Left lung (tissue), 10 donors: ENCODE results near the gene ZSCAN32. TPM values are rescaled to one million over a fixed set of nuclear protein-coding genes. Genes with fewer than 3 reads are reported as not detected.

Experiments
- ATAC-seq: fragments of 200-7000 bp; cut with Tn5 transposase; one replicate; pipeline ENCODE4 v1.9.1; 2020; ENCODE audit warnings: moderate library complexity
- DNase-seq, 4 donors: peaks; one replicate each; pipeline ENCODE4 v3.0.0-alpha.2; 2013 to 2020
- H3K27ac ChIP-seq, 2 donors: fragments of 200-600 bp; sonication (generic) in 1 of 2; one replicate each; pipeline versions ENCODE4 v1.5.0 to v1.8.0; 2020 to 2021
- H3K27me3 ChIP-seq, 2 donors: fragments of 200-600 bp; sonication (generic) in 1 of 2; one replicate each; pipeline versions ENCODE4 v1.5.0 to v1.8.0; 2020 to 2021
- H3K36me3 ChIP-seq, 2 donors: fragments of 200-600 bp; sonication (generic) in 1 of 2; one replicate each; pipeline versions ENCODE4 v1.5.0 to v1.8.0; 2020 to 2021
- H3K4me1 ChIP-seq, 2 donors: fragments of 200-600 bp; one replicate each; pipeline ENCODE4 v1.8.0; 2021
- H3K4me3 ChIP-seq, 2 donors: fragments of 200-600 bp; sonication (generic) in 1 of 2; one replicate each; pipeline versions ENCODE4 v1.5.0 to v1.8.0; 2020 to 2021; ENCODE audit warnings: mild to moderate bottlenecking in 1 of 2
- H3K9me3 ChIP-seq, 2 donors: fragments of 200-600 bp; sonication (generic) in 1 of 2; one replicate each; pipeline versions ENCODE4 v1.5.0 to v1.8.0; 2020 to 2021
- intact Hi-C, 2 donors: fragments of 100-400 bp; cut with DNase I; formaldehyde crosslinking; loops; one replicate each; pipeline versions ENCODE4 v1.11.2 to v1.14.2; 2022
- polyA plus RNA-seq, 6 donors: library from polyadenylated mRNA; unstranded; fragments of 120-200 nt; gene quantifications; one replicate each; pipeline ENCODE4 v1.2.1, GENCODE V29; 2013; ENCODE audit not compliant: insufficient read length in 6 of 6
- total RNA-seq, 2 donors: library from RNA; stranded (reverse); fragmentation: NEBNext Ultra II Directional; extraction: Animal tissue kit (Norgen Biotek cat#: 25700); gene quantifications; one replicate each; pipeline ENCODE4 v1.2.1, GENCODE V29; 2021
- TF ChIP-seq, protein P1 (sequence below), 2 donors: fragments of 200-600 bp; sonication (generic) in 1 of 2; IDR thresholded peaks; one replicate each; pipeline versions ENCODE4 v1.5.0 to v1.8.0; 2021; ENCODE audit warnings: antibody characterized with exemption in 2 of 2
- donor health status: DM: no; HTN: yes; CAD: no.
- donor health status: DM: no; HTN: no; CAD: no.

The ZSCAN32 gene
- total and polyA plus RNA-seq, 8 donors = 9.4 to 23.9 (median 19.3) TPM

DNA sequence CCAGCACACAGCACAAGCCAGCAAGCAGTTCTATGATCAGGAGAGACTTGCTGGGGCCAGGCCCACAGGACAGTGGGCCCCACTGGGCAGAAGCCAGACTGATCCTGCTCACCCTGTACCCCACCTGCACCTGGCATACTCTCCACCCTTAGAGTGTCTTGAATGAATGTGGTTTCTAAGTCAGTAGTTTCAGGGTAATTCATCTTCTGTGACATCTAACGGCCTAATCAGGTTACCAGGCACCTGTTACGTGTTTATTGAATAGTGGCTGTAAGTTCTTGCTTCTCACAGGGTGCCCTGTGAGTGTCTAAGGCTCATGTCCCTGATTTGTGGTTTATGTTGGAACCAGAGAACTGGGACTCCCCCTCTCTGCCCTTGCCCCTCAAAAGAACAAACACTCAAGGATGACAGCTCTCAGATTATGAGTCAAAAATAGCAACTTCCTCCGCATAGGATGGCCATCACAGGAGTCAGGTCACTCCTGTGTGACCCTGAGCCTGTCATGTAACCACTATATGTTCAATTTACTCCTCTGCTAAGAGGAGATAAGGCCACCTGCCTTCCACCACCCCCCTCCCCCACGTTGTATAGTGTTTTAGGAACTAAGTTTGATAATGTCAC, 52.1 kb downstream of the ZSCAN32 start:
- Histone ChIP-seq H3K36me3 (no peaks in the 10 kb centered on the region), H3K27ac (no peak overlapping the region), H3K4me3 (no peak overlapping the region), H3K4me1 (no peaks in the 10 kb centered on the region), H3K9me3 (no peaks in the 10 kb centered on the region), H3K27me3 (no peaks in the 10 kb centered on the region)
- TF ChIP-seq, protein P1, sequence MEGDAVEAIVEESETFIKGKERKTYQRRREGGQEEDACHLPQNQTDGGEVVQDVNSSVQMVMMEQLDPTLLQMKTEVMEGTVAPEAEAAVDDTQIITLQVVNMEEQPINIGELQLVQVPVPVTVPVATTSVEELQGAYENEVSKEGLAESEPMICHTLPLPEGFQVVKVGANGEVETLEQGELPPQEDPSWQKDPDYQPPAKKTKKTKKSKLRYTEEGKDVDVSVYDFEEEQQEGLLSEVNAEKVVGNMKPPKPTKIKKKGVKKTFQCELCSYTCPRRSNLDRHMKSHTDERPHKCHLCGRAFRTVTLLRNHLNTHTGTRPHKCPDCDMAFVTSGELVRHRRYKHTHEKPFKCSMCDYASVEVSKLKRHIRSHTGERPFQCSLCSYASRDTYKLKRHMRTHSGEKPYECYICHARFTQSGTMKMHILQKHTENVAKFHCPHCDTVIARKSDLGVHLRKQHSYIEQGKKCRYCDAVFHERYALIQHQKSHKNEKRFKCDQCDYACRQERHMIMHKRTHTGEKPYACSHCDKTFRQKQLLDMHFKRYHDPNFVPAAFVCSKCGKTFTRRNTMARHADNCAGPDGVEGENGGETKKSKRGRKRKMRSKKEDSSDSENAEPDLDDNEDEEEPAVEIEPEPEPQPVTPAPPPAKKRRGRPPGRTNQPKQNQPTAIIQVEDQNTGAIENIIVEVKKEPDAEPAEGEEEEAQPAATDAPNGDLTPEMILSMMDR (IDR thresholded peaks at IDR 0.05) = no peak
- DNase-seq = no peak
- no peak for ATAC-seq
- intact Hi-C loops = no loop called here

DNA sequence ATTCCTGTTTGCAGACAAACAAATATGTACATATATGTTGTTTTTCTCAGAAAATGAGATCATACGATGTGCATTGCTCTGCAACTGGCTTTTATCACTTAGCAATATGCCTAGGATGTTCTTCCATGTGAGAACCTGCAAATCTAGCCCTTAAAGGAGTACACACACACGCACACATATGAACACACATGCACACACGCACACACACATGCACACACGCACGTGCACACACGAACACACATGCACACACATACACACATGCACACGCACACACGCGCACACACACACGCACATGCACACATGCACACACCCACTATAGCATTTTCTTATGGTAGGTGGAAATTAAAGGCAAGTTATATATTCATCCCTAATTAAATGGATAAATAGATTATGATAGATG, 53.2 kb downstream of the ZSCAN32 start:
- Histone ChIP-seq H3K36me3 (no peaks in the 10 kb centered on the region), H3K9me3 (no peaks in the 10 kb centered on the region), H3K27ac (no peak overlapping the region), H3K4me3 (no peak overlapping the region), H3K27me3 (no peaks in the 10 kb centered on the region), H3K4me1 (no peaks in the 10 kb centered on the region)
- ATAC-seq = no peak
- TF ChIP-seq, protein P1 (IDR thresholded peaks at IDR 0.05) = no peak
- DNase-seq = no peak
- intact Hi-C loops = no loop called here

DNA sequence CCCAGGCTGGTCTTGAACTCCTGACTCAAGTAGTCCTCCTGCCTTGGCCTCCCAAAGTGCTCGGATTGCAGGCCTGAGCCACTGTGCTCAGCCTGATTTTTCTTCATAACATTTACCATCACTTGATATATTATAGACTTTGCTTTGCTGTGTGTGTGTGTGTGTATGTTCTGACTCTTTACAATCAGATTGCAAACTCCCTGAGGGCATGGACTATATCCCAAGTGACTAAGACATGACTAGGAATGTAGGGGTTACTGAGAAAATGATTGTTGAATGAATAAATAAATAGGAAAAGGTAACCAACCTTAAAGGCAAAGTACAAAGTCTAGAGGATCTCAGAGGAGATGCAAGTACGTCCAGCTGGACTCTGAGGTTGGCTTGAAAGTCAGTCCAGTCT, 54.8 kb downstream of the ZSCAN32 start:
- ATAC-seq = no peak
- no peaks in the 10 kb centered on the region for H3K4me1 ChIP-seq
- H3K27ac ChIP-seq = no peak overlapping the region
- intact Hi-C loops = no loop called here
- H3K4me3 ChIP-seq = no peak overlapping the region
- H3K36me3 ChIP-seq = no peaks in the 10 kb centered on the region
- no peaks in the 10 kb centered on the region for H3K9me3 ChIP-seq
- no peak for DNase-seq
- H3K27me3 ChIP-seq = no peaks in the 10 kb centered on the region
- TF ChIP-seq, protein P1 (IDR thresholded peaks at IDR 0.05) = no peak

Other genes starting within 250 kb of the ZSCAN32 start
- gene OR1F1, start 212.8 kb downstream of the ZSCAN32 start, total RNA-seq = not detected
- not detected for gene OR1F1, start 212.8 kb downstream of the ZSCAN32 start, polyA plus RNA-seq
- gene ZNF200, start 165.8 kb downstream of the ZSCAN32 start, total RNA-seq = 10 to 100 TPM in 1 of 2 donors, 1 to 10 TPM in 1; 6.7 to 10.5 TPM
- gene ZNF200, start 165.8 kb downstream of the ZSCAN32 start, polyA plus RNA-seq = 10 to 100 TPM; 12.3 to 15.0 (median 13.1) TPM
- gene MEFV, start 144.4 kb downstream of the ZSCAN32 start, total RNA-seq = 10 to 100 TPM in 1 of 2 donors, 1 to 10 TPM in 1; 2.4 to 21.4 TPM
- gene MEFV, start 144.4 kb downstream of the ZSCAN32 start, polyA plus RNA-seq = under 1 TPM; 0.43 to 0.98 (median 0.58) TPM
- gene ZNF263, start 117.5 kb downstream of the ZSCAN32 start, total RNA-seq = 10 to 100 TPM; 18.5 to 18.9 TPM
- gene ZNF263, start 117.5 kb downstream of the ZSCAN32 start, polyA plus RNA-seq = 10 to 100 TPM; 46.2 to 54.0 (median 51.2) TPM
- 1 to 10 TPM; 3.4 to 6.3 TPM for gene TIGD7, start 95.6 kb downstream of the ZSCAN32 start, total RNA-seq
- 10 to 100 TPM; 11.2 to 14.8 (median 12.5) TPM for gene TIGD7, start 95.6 kb downstream of the ZSCAN32 start, polyA plus RNA-seq
- 10 to 100 TPM; 20.3 to 26.8 TPM for gene ZNF75A, start 95.5 kb downstream of the ZSCAN32 start, total RNA-seq
- 10 to 100 TPM; 50.6 to 65.3 (median 53.0) TPM for gene ZNF75A, start 95.5 kb downstream of the ZSCAN32 start, polyA plus RNA-seq
- not detected for gene OR2C1, start 45.1 kb downstream of the ZSCAN32 start, total RNA-seq
- gene OR2C1, start 45.1 kb downstream of the ZSCAN32 start, polyA plus RNA-seq = under 1 TPM; 0.20 to 0.96 (median 0.55) TPM
- gene ZNF174, start 211 bp upstream of the ZSCAN32 start, total RNA-seq = 1 to 10 TPM; 8.1 to 9.2 TPM
- gene ZNF174, start 211 bp upstream of the ZSCAN32 start, polyA plus RNA-seq = 10 to 100 TPM; 12.3 to 15.1 (median 14.0) TPM
- 1 to 10 TPM; 3.2 to 4.1 TPM for gene ZNF597, start 42.5 kb upstream of the ZSCAN32 start, total RNA-seq
- gene ZNF597, start 42.5 kb upstream of the ZSCAN32 start, polyA plus RNA-seq = 1 to 10 TPM; 4.0 to 4.8 (median 4.2) TPM
- gene NAA60, start 42.7 kb upstream of the ZSCAN32 start, total RNA-seq = 10 to 100 TPM; 47.8 to 49.4 TPM
- 10 to 100 TPM; 35.9 to 54.6 (median 45.5) TPM for gene NAA60, start 42.7 kb upstream of the ZSCAN32 start, polyA plus RNA-seq
- gene C16orf90, start 94.5 kb upstream of the ZSCAN32 start, total RNA-seq = not detected
- gene C16orf90, start 94.5 kb upstream of the ZSCAN32 start, polyA plus RNA-seq = under 1 TPM in 1 of 6 donors, not detected in 5; 0.15 TPM
- gene CLUAP1, start 100.0 kb upstream of the ZSCAN32 start, total RNA-seq = 10 to 100 TPM; 21.6 to 27.3 TPM
- gene CLUAP1, start 100.0 kb upstream of the ZSCAN32 start, polyA plus RNA-seq = 10 to 100 TPM; 38.7 to 57.4 (median 53.3) TPM
- gene NLRC3, start 176.4 kb upstream of the ZSCAN32 start, total RNA-seq = 1 to 10 TPM; 1.9 to 3.6 TPM
- 1 to 10 TPM; 2.9 to 4.5 (median 3.4) TPM for gene NLRC3, start 176.4 kb upstream of the ZSCAN32 start, polyA plus RNA-seq
- gene SLX4, start 210.6 kb upstream of the ZSCAN32 start, total RNA-seq = 1 to 10 TPM; 6.7 to 8.1 TPM
- gene SLX4, start 210.6 kb upstream of the ZSCAN32 start, polyA plus RNA-seq = 1 to 10 TPM; 6.7 to 7.8 (median 7.1) TPM